ENCODE data around the gene POU2F1. TPM values are rescaled to one million over a fixed set of nuclear protein-coding genes. Genes with fewer than 3 reads are reported as not detected.

POU2F1 gene
- total RNA-seq, 1 experiment from 2014 or later = 29.6 TPM

DNA sequence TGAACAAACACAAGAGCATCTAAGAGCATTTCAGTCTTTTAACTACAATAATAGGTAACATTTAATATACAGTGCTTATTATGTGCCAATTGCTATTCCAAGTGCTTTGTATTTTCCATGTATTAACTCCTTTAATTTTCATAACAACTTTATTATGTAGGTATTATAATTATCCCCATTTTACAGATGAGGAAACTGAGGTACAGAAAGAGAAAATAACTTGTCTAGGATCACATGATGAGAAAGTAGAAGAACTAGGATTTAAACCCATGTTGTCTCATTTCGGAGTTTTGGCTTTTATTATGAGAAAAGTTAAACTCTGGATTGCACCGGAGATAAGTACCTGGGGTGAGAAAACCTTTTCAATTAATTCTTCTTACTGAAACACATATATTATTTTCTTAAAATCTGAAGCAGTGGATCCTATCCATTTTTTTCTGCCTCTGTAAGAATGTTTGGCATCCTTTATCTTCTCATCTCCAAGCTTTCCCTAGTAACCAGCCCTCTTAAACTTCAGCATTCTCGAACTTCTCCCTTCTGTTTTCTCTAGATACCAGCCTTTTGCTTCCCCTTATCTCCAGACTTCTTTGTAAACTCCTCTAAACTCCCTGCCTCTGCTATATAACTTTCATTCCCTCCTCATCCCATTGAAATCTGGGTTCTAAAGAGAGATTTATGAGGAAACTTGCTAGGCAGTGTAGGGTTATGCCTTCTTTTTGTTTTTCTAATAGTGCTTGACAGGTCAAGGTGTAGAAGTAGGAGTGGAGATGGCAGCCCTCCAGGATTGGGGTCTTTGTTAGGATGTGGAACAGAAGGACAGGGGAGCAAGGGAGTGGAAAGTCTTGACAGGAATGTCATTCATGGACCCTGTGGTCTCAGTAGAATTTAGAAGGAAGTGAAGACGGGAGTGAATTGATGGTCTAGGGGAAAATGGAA, 28.3 kb downstream of the POU2F1 start:
- CTCF ChIA-PET = no interaction called here
- H3K9me3 Mint-ChIP-seq (ENCODE audit: unreplicated experiment) = no peaks in the 10 kb centered on the region
- Histone ChIP-seq H3K36me3 (ENCODE audit: control insufficient read depth, insufficient read depth, low read length) (no peaks in the 10 kb centered on the region), H3K9me3 (no peaks in the 10 kb centered on the region), H3K27me3 (replicated peaks; ENCODE audit: control insufficient read depth, insufficient read depth, low read length) (no peaks in the 10 kb centered on the region), H3K4me3 (ENCODE audit: low read depth, low read length) (no peak overlapping the region), H3K4me1 (peaks cover 33% of the 10 kb centered on the region)
- H3K27me3 Mint-ChIP-seq (ENCODE audit: insufficient read depth, unreplicated experiment) = no peaks in the 10 kb centered on the region
- H3K4me1 Mint-ChIP-seq (ENCODE audit: low read depth, unreplicated experiment) = peaks cover 26% of the 10 kb centered on the region
- H3K36me3 Mint-ChIP-seq (ENCODE audit: insufficient read depth, unreplicated experiment) = no peaks in the 10 kb centered on the region
- no peak overlapping the region for H3K4me3 Mint-ChIP-seq (ENCODE audit: unreplicated experiment)
- POLR2A ChIA-PET = no interaction called here
- no peak for DNase-seq
- intact Hi-C loops (cut with micrococcal nuclease; ENCODE audit: unreplicated experiment) = no loop called here
- TF ChIP-seq, protein P1, sequence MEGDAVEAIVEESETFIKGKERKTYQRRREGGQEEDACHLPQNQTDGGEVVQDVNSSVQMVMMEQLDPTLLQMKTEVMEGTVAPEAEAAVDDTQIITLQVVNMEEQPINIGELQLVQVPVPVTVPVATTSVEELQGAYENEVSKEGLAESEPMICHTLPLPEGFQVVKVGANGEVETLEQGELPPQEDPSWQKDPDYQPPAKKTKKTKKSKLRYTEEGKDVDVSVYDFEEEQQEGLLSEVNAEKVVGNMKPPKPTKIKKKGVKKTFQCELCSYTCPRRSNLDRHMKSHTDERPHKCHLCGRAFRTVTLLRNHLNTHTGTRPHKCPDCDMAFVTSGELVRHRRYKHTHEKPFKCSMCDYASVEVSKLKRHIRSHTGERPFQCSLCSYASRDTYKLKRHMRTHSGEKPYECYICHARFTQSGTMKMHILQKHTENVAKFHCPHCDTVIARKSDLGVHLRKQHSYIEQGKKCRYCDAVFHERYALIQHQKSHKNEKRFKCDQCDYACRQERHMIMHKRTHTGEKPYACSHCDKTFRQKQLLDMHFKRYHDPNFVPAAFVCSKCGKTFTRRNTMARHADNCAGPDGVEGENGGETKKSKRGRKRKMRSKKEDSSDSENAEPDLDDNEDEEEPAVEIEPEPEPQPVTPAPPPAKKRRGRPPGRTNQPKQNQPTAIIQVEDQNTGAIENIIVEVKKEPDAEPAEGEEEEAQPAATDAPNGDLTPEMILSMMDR (IDR thresholded peaks at IDR 0.05; ENCODE audit: insufficient read depth in 1 of 2, low read depth in 1 of 2, low read length in 1 of 2, severe bottlenecking in 1 of 2, unreplicated experiment in 1 of 2) = no peak
- peak overlapping the region; percentile 24 for H3K27ac Mint-ChIP-seq (ENCODE audit: unreplicated experiment)
- no TSS peak for BruUV-seq (replicated peaks)

DNA sequence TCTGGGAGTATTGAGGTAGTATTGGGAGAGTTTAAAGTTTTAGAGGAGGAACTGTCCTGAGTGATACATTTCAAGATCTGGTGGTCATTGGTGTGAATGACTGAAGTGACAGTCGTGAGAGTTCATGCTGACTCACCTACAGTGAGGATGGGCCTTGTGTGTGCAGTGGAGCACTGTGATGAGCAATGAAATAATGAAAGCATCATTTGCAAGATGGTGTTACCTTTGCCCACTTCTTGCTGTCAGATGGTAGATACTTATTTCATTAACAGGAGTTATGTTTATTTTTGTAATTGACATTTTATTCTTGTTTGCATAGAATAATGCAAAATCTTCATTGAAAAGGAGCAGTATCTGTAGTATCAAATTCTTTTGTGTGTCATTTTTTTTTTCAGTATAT, 29.0 kb downstream of the POU2F1 start:
- H3K27me3 ChIP-seq (replicated peaks; ENCODE audit: control insufficient read depth, insufficient read depth, low read length) = no peaks in the 10 kb centered on the region
- no peaks in the 10 kb centered on the region for H3K36me3 Mint-ChIP-seq (ENCODE audit: insufficient read depth, unreplicated experiment)
- no peak for DNase-seq
- ChIA-PET CTCF (no interaction called here), POLR2A (no interaction called here)
- H3K36me3 ChIP-seq (ENCODE audit: control insufficient read depth, insufficient read depth, low read length) = no peaks in the 10 kb centered on the region
- intact Hi-C loops (cut with micrococcal nuclease; ENCODE audit: unreplicated experiment) = no loop called here
- H3K27me3 Mint-ChIP-seq (ENCODE audit: insufficient read depth, unreplicated experiment) = no peaks in the 10 kb centered on the region
- peak overlapping the region; percentile 24 for H3K27ac Mint-ChIP-seq (ENCODE audit: unreplicated experiment)
- TF ChIP-seq, protein P1 (IDR thresholded peaks at IDR 0.05; ENCODE audit: insufficient read depth in 1 of 2, low read depth in 1 of 2, low read length in 1 of 2, severe bottlenecking in 1 of 2, unreplicated experiment in 1 of 2) = no peak
- H3K4me3 ChIP-seq (ENCODE audit: low read depth, low read length) = no peak overlapping the region
- H3K4me1 ChIP-seq = peaks cover 33% of the 10 kb centered on the region
- no peak overlapping the region for H3K4me3 Mint-ChIP-seq (ENCODE audit: unreplicated experiment)
- H3K4me1 Mint-ChIP-seq (ENCODE audit: low read depth, unreplicated experiment) = peaks cover 26% of the 10 kb centered on the region
- BruUV-seq (replicated peaks) = no TSS peak
- H3K9me3 ChIP-seq = no peaks in the 10 kb centered on the region
- no peaks in the 10 kb centered on the region for H3K9me3 Mint-ChIP-seq (ENCODE audit: unreplicated experiment)

DNA sequence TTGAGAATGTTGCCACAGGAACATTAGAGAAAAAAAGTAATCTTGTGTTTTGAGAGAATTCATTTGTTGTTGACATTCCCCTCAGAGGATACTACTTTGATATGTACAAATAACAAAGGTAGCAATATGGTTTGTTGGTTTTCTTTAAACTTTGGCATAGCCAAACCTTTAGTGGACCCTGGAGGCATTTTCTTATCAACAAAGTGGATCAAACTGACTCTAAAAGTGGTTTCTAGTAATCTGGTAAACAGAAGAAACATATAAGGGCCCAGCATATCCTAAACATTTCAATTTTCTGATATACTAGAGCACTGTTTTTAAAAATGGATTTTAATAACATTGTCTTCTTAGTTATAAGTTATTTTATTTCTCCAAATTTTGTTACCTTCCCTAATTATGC, 29.8 kb downstream of the POU2F1 start:
- Histone ChIP-seq H3K4me1 (peaks cover 33% of the 10 kb centered on the region), H3K27me3 (replicated peaks; ENCODE audit: control insufficient read depth, insufficient read depth, low read length) (no peaks in the 10 kb centered on the region), H3K9me3 (no peaks in the 10 kb centered on the region), H3K36me3 (ENCODE audit: control insufficient read depth, insufficient read depth, low read length) (no peaks in the 10 kb centered on the region), H3K4me3 (ENCODE audit: low read depth, low read length) (no peak overlapping the region)
- Mint-ChIP-seq H3K27me3 (ENCODE audit: insufficient read depth, unreplicated experiment) (no peaks in the 10 kb centered on the region), H3K9me3 (ENCODE audit: unreplicated experiment) (no peaks in the 10 kb centered on the region), H3K27ac (ENCODE audit: unreplicated experiment) (no peak overlapping the region), H3K36me3 (ENCODE audit: insufficient read depth, unreplicated experiment) (no peaks in the 10 kb centered on the region), H3K4me1 (ENCODE audit: low read depth, unreplicated experiment) (peaks cover 26% of the 10 kb centered on the region), H3K4me3 (ENCODE audit: unreplicated experiment) (no peak overlapping the region)
- CTCF ChIA-PET = no interaction called here
- TF ChIP-seq, protein P1 (IDR thresholded peaks at IDR 0.05; ENCODE audit: insufficient read depth in 1 of 2, low read depth in 1 of 2, low read length in 1 of 2, severe bottlenecking in 1 of 2, unreplicated experiment in 1 of 2) = no peak
- no TSS peak for BruUV-seq (replicated peaks)
- intact Hi-C loops (cut with micrococcal nuclease; ENCODE audit: unreplicated experiment) = no loop called here
- POLR2A ChIA-PET = no interaction called here
- DNase-seq = no peak

All from Caco-2 (cell line).